ENCODE data around the gene DNAI1. TPM values are rescaled to one million over a fixed set of nuclear protein-coding genes. Genes with fewer than 3 reads are reported as not detected.

Gene DNAI1
- total and polyA plus RNA-seq, 12 donors, result 0.09 to 0.28 (median 0.18) TPM; not detected in 9

- Histone ChIP-seq H3K36me3 (no peaks in the 10 kb centered on the region), H3K27me3 (no peaks in the 10 kb centered on the region), H3K9me3 (no peaks in the 10 kb centered on the region), H3K27ac (peak overlapping the region in 1 of 10 donors; percentile 43), H3K4me1 (peaks cover 11 to 98% (median 75%) of the 10 kb centered on the region in 9 donors), H3K4me3 (no peak overlapping the region)
- ATAC-seq (peak in 3 of 8 donors; percentile 30 to 77 (median 51)), DNase-seq (no peak)
- intact Hi-C loops (cut with DNase I), result loop anchor here in 1 of 10 donors (10.0 kb wide), 1 partner anchor 148 kb away; no protein-coding TSS in a partner anchor
- TF ChIP-seq CTCF (IDR thresholded peaks at IDR 0.05), result no peak
These were observed 12.1 kb upstream of the DNAI1 start for GRCh38 chr9:34446468-34446891.

- TF ChIP-seq CTCF (IDR thresholded peaks at IDR 0.05), result no peak
- no peak for DNase-seq
- 98 to 100% methylated on average over 1 of the region's 1 CpG for WGBS, 2 donors
- H3K4me3 ChIP-seq, result no peak overlapping the region
- no peaks in the 10 kb centered on the region for H3K36me3 ChIP-seq
- no peak for ATAC-seq
- peaks cover 8 to 98% (median 75%) of the 10 kb centered on the region in 9 donors for H3K4me1 ChIP-seq
- intact Hi-C loops (cut with DNase I), result loop anchor here in 1 of 10 donors (10.0 kb wide), 1 partner anchor 148 kb away; no protein-coding TSS in a partner anchor
- no peaks in the 10 kb centered on the region for H3K27me3 ChIP-seq
- H3K27ac ChIP-seq, result peak overlapping the region in 1 of 10 donors; percentile 43
- no peaks in the 10 kb centered on the region for H3K9me3 ChIP-seq
These were observed 11.7 kb upstream of the DNAI1 start for GRCh38 chr9:34446951-34447350.

GRCh38 chr9:34450644-34451043 lies 8.0 kb upstream of the DNAI1 start:
- no peak for TF ChIP-seq CTCF (IDR thresholded peaks at IDR 0.05)
- peak overlapping the region in 9 of 10 donors; percentile 0 to 93 (median 59) for H3K27ac ChIP-seq
- no peaks in the 10 kb centered on the region for H3K9me3 ChIP-seq
- peak in 3 of 8 donors; percentile 23 to 50 (median 27) for ATAC-seq
- DNase-seq, result no peak
- no peak overlapping the region for H3K4me3 ChIP-seq
- no peaks in the 10 kb centered on the region for H3K27me3 ChIP-seq
- WGBS, 2 donors, result 62% methylated on average over 10 of the region's 10 CpGs
- H3K4me1 ChIP-seq, result peaks cover 20 to 100% (median 86%) of the 10 kb centered on the region in 9 donors
- intact Hi-C loops (cut with DNase I), result loop anchor here in 1 of 10 donors (2.0 kb wide), 1 partner anchor 36 kb away; no protein-coding TSS in a partner anchor
- H3K36me3 ChIP-seq, result no peaks in the 10 kb centered on the region

- intact Hi-C loops (cut with DNase I), result loop anchor here in 1 of 10 donors (2.0 kb wide), 1 partner anchor 36 kb away; no protein-coding TSS in a partner anchor
- H3K27me3 ChIP-seq, result no peaks in the 10 kb centered on the region
- no peak for TF ChIP-seq CTCF (IDR thresholded peaks at IDR 0.05)
- H3K27ac ChIP-seq, result peak overlapping the region; percentile 23 to 93 (median 58)
- peaks cover 20 to 100% (median 87%) of the 10 kb centered on the region in 9 donors for H3K4me1 ChIP-seq
- ATAC-seq (peak; percentile 36 to 75 (median 64)), DNase-seq (peak in 1 of 2 donors; percentile 36)
- no peaks in the 10 kb centered on the region for H3K36me3 ChIP-seq
- H3K4me3 ChIP-seq, result no peak overlapping the region
- H3K9me3 ChIP-seq, result no peaks in the 10 kb centered on the region
- 73 to 86% methylated on average over 2 of the region's 2 CpGs for WGBS, 2 donors
These were observed 7.5 kb upstream of the DNAI1 start for GRCh38 chr9:34451135-34451534.

All from heart right ventricle (tissue), 16 donors.